Stimulated activated CD4-positive, alpha-beta T cell treated with anti-CD3 and anti-CD28 coated beads, Interleukin-2, amount 100 ng/mL, for 48 hours (primary cell): ENCODE results near the gene CHRNB1.

Source experiments
- DNase-seq, 2 donors: peaks; one replicate each; pipeline ENCODE4 v3.0.0-alpha.2; 2020

Gene CHRNB1, protein sequence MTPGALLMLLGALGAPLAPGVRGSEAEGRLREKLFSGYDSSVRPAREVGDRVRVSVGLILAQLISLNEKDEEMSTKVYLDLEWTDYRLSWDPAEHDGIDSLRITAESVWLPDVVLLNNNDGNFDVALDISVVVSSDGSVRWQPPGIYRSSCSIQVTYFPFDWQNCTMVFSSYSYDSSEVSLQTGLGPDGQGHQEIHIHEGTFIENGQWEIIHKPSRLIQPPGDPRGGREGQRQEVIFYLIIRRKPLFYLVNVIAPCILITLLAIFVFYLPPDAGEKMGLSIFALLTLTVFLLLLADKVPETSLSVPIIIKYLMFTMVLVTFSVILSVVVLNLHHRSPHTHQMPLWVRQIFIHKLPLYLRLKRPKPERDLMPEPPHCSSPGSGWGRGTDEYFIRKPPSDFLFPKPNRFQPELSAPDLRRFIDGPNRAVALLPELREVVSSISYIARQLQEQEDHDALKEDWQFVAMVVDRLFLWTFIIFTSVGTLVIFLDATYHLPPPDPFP

DNA sequence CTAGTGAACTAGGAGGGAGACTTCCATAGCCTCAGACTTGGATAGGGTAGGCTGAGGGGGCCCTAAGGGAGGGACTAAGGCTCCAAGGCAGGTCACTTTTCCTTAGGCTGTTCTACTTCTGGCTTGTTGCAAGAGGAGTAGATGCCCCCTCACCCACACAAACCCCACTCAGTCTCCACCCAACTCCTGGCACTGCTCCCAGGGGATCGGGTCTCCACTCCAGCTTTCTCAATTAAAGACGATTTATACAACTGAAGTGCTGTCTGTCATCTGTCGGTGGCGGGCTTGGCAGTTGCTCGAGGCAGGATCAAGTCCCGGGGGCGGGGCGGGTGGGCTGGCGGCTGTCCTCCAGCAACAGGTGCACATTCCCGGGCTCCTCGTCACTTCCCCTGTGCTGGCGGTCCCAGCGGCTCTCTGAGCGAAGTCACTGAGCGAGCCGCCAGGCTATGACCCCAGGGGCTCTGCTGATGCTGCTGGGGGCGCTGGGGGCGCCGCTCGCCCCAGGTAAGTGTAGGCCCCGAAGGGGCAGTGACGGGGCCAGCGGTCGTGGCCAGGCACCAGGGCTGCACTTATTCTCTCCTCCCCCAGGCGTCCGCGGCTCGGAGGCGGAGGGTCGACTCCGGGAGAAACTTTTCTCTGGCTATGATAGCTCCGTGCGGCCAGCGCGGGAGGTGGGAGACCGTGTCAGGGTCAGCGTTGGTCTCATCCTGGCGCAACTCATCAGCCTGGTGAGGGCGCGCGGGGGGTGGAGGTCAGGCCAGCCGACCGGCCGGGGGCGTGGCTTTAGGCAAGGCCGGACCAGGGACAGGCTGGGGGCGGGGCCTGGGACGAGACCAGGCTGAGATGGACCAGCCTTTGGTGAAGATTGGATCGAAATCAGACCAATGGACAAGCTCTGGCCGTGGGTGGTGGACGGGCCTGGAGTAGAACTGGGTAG, at the start of gene CHRNB1:
TSS of gene CHRNB1 (plus strand) at position 380 of the 937 bp plus-strand sequence. CDS start at position 447, 67 bp downstream.
- no peak for DNase-seq

DNA sequence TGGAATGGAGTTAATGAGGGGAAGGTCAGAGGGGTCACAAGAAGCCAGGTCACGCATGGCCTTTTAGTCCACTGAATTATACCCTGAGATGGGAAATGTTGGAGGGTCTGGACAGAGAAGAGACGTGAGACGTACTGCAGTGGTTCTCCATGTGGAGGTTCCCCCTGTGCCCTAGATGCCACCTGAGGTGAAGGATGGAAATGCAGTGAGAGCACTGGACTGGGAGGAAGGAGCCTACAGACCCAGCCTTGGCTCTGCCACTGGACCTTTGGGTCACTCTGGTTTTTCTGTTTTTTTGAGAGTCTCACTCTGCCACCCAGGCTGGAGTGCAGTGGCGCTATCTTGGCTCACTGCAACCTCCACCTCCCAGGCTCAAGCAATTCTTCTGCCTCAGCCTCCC, 48.7 kb upstream of the CHRNB1 start:
- no peak for DNase-seq

DNA sequence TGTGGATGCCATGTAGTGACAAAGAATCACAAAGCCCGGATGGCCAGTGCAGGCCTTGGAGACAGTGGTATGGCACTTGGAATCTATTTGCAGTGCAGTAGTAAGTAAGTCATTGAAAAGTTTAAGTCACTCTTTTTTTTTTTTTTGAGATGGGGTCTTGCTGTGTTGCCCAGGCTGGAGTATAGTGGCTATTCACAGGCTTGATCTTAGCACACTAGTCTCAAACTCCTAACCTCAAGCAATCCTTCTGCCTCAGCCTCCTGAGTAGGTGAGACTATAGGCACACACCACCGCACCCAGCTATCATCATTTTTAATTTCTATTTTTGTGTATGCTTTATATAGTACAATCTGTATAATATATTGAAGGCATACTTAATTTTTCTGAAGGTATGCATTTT, 46.2 kb upstream of the CHRNB1 start:
- DNase-seq, result no peak

DNA sequence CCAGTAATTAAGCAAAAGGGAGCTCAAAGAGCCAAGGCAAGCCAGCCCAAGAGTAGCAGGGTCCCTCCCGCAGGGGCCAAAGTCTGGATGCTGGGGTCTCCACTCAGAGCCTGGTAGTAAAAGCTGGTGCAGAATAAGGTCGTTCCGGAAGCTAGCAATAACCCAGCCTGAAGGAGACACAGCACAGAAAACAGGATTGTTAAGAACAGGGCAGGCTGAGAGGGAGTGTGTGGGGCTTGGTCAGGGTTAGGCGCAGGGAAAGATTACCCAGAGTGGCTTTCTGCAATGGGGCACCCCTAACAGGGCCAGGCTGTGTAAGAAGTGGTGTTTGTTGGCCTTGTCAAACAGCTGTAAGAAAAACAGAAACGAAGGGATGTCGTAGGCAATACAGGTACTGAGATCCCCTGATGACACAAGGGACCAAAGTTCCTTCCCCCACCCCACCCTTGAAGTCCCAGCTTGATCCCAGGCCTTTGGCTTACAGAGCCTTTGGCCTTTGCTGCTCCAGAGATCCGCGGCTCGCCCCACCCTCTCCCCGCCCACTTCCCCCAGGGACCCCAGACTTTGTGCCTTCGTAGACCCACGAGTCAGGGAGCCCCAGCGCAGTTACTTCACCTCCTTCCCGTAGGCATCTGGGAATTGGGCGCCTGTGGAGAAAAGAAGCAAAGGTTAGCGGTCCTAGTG, 41.7 kb upstream of the CHRNB1 start:
- no peak for DNase-seq

DNA sequence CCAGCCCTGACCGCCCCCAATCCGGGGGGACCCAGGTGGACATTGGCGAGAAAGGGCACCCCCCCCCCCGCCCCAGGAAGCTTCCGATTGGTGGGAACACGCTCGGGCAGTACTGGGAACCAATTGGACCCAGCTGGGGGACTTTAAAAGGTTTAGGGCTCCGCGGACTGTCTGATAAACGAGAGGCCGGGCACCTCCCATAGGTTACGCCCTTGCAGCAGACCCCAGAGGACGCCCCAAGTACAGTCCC, 41.2 kb upstream of the CHRNB1 start:
- DNase-seq, result no peak

DNA sequence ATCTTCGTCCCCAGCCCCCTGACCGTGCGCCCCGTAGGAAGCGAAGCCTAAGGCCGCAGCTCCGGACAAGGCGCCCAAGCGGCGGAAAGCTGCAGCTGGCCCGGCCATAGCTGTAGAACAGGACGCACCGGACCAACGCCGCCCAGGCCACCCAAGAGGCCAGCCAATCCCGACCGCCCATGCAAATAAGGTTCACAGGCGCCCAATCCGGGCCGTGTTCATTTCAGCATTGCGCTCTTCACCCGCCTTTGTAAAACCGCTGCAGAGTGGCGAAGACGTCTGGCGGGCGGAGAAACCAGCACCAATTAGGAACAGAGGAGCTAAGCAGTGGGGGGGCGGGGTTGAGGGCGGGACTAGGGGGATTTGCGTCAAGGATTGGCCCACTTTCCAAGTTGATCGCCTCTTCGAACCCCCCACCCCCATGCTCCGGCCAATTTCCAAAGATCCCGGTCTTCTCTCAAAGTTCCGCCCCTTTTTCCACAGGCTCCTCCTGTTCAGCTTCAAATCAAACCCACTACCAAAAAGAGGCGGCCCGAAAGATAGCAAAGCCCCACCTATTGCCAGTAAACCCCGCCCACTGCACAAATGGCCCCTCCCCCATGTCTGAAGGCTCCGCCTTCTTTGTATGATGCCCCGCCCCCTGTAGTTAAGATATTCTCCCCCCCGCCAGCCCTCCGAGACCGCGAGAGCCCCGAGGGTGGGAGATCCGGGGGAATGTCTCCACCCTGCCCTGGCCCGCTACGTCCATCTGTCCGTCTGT, 40.7 kb upstream of the CHRNB1 start, which contains the start of gene TMEM256:
TSS of gene TMEM256 (minus strand) at position 121 of the 760 bp plus-strand sequence. CDS start at position 108, 13 bp downstream.
- peak; percentile 89 to 90 for DNase-seq

DNA sequence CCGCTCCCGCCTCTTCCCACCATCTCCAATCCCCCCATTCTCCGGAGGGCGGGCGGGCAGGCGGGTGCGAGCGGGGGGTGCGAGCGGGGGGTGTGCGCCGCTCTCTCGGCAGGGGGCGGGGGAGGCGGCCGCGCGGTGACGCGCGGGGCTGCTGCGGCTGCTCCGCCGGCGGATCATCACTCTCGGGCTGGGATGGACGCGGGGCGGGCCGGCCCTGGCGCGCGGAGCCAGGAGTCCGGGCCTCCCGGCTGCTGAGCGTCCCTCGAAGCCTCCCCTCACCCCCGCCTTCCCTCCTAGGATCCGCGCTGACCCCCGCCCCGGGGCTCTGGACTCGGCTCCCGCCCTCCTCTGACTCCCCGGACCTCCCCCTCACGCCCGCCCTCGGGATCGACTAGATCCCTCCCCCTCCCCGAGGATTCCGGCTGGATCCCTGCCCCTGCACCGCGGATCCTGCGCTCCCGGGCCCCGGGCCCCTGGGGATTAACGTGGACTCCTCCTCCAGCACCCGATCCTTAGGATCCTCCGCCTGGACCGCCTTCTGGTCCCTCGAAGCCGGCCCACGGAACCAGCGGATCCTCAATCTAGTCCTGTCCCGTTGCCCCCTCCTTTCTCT, 40.0 kb upstream of the CHRNB1 start:
- DNase-seq, result no peak

DNA sequence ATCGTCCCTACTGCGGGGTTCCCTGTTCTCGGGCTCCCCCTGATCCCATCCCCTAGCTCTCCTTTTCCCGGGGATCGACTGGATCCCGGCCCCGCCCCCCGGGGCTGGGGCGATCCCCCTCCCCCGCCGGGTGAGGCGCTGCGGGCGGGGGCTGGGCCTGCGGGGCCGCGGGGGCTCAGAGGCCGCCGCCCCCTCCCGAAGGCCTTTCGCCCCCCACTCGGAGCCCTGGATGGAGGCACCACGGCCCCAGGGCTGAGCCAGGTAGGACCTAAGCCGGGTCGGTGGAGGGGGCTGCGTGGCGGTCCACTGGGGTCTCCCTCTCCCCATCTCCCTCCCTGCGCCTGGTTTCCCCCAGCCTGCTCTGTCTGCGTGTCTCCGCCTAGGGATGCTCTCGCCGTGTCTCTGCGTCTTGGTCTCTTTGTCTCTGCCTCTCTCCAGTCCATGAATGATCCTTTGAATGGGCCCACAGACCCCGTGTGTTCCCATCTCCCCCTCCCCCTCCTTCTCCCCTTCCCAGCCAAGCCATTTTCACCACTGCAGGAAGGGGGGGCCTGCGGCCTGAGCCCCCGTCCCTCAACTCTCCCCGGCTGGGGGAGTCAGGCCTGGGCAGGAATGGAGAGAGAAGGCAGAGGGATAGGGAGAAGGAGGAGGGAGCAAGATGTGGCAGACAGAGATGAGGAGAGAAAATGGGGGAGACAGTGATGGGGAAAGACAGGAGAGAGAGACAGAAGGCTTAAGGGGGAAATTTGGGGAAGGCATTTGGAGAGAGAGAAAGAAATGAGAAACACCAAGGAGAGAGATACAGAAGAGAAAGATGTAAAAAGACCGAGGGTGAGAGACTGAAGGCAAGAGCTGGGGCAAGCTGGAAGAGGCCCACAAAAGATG, 39.3 kb upstream of the CHRNB1 start:
- no peak for DNase-seq

DNA sequence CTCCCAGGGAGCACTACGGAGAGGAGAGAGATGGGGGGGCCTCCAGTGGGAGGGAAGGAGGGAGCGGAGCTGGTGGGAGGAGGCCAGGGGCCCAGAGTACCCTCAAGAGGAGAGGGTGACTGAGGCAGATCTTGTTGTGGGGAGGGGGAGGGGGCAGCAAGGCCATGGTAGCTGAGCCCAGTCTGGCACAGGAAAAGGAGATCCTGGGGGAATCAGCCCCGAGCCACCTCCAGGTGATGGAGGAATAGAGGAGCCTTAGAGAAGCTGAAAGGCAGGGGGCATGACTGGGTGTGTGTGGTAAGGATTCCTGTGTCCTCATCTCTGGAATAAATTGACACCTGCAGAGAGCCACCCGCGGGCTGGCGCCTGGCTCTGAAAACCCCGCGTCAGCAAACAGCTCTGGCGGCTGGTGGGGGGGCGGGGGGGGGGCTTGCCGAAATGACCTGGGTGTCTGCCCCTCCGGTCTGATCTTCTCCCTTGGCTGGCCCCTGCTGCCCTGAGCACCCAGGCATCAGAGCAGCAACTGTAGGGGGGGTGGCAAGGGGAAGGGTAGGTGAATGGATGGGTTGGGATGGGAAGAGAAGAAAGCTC, 38.5 kb upstream of the CHRNB1 start:
- no peak for DNase-seq

DNA sequence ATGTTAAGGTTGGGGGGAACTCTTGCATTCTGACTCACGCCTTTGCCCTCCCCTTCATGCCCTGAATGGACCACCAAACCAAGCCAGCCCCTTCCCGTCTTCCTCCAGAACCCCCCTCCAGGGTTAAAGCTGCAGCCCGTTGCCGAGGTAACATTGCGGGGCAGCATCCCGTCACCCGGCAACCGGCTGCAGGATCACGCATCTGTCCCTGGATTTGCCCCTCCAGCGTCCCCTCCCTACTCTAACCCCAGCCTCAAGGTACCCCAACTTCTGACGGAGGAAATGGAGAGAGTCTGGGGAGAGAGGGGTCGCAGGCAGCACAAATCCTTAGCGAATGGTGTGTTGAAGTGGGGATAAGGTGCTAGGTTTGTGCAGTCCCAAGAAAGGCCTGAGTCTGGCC, 37.8 kb upstream of the CHRNB1 start:
- no peak for DNase-seq

DNA sequence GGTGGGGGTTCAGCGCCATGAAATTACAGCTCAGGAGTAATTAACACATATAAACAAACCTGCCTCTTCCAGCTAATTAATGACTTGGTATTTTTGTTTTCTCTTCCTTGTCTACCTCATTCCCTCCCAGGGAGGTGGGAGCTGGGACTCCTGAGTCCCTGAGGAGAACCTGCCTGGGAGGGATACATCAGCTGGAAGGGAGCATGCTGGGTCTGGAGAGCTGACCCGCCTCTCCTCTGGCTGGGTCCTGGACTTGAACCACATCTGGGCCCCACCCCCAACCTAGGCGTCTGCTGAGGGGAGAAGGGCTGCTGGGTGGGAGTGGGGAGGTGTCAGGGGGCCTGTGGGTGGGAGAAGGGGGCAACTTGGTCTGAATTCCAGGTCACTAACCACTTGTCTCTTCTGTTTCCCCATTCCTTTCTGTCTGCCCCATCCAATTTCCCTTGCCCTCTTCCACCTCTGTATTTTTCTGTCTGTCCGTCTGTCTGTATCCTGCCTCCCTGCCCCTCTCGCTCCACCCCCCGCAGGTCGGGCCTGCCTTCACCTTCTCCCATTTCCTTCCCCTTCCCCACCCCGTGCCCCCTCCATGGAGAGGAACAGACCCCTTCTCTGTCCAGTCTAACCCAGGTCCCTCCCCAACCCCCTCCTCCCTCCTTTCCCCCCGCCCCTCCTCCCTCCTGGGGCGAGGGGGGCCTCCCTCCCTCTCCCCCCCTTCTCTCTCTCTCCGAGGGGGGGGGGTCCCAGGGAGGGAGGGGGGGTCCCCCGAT, 37.2 kb upstream of the CHRNB1 start, which contains the start of gene NLGN2:
TSS of gene NLGN2 (plus strand) at position 361 of the 767 bp plus-strand sequence. CDS start 411 bp downstream, outside the sequence.
- no peak for DNase-seq

DNA sequence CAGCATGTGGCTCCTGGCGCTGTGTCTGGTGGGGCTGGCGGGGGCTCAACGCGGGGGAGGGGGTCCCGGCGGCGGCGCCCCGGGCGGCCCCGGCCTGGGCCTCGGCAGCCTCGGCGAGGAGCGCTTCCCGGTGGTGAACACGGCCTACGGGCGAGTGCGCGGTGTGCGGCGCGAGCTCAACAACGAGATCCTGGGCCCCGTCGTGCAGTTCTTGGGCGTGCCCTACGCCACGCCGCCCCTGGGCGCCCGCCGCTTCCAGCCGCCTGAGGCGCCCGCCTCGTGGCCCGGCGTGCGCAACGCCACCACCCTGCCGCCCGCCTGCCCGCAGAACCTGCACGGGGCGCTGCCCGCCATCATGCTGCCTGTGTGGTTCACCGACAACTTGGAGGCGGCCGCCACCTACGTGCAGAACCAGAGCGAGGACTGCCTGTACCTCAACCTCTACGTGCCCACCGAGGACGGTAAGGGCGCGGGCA, 36.6 kb upstream of the CHRNB1 start:
- no peak for DNase-seq

DNA sequence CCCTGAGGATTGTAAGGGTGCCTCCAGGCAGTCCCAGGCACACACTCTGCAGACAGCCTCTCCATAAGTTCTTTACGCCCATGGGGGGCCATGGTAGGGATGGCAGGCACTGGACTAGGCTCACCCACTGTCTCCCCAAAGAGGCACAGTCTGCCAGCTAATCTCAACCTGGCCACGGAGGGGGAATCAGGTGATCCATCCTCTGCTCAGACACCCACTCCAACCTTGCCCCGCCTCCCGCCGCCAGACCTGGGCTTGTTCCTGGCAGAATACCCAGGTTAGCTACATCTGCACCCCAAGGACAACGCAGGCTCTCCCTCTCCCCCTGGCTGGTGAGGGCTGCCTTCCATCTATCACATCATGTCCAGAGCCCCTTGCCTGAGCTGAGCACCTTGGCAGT, 36.0 kb upstream of the CHRNB1 start:
- DNase-seq, result no peak

DNA sequence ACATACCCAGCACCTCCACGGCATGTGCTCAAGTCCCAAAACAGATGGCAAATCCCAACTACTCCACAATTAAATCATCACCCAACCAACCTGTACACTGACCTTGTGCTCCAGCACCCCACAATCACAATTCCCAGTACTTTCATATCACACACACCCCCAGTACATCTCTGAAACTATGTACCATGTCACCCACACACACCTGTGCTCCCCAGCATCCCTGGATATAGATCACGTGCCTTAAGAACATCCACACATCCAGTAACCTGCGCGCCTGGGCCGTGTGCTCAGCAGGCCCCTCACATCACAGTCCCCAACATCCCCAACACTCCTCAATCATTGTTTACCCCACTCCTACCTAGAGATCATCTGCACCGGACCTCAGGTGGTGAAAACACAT, 35.1 kb upstream of the CHRNB1 start:
- no peak for DNase-seq

DNA sequence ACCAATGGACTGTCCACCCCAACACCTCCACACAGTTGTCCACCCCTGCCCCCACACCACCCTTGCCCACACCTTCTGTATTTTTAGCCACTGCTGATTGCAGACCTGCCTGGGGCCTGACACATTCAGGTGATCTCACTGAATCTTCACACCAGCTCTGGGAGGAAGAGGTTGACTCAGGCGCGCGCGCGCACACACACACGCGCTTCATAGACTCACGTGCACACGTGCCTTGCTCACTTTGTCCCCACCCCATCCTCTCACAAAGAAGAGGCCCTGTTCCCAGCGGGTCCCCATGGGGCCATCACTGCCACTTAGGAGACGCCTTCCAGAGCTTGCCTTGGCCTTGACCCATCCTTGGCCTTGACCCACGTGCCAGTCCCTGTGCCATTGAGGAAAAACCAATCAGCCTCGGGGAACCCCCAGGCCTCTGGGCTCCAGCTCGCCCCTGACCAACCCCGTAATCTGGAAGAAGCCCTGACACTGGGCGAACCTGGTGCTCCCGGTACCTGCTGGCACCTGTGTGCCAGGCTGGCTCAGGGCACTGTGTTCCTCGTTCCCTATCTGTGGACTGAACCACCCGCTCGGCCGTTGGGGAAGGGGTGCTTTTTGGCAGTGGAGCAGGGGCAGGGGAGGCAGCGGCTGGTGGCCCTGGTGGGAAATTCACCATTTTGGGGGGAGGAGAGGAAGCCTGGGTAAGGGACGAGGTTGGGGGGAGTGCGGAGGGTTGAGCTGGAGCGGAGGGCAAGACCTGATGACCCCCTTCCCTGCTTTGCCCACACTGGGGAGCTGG, 34.0 kb upstream of the CHRNB1 start:
- DNase-seq, result no peak

DNA sequence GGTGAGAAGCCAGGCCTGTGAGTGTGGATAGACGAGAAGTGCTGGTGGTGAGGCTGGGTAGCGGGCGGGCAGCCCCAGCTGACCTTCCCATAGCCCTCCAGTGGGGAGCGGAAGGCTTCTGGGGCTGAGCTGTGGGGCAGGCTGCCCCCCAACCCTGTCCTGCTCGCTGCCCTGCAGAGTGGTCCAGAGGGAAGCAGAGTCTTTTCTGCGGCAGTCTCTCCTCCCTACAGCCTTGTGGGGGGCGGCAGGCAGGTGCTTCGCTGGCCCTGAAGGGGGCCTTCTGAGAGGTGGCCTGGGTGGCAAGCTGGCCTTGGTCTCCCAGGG, 33.5 kb upstream of the CHRNB1 start:
- no peak for DNase-seq

DNA sequence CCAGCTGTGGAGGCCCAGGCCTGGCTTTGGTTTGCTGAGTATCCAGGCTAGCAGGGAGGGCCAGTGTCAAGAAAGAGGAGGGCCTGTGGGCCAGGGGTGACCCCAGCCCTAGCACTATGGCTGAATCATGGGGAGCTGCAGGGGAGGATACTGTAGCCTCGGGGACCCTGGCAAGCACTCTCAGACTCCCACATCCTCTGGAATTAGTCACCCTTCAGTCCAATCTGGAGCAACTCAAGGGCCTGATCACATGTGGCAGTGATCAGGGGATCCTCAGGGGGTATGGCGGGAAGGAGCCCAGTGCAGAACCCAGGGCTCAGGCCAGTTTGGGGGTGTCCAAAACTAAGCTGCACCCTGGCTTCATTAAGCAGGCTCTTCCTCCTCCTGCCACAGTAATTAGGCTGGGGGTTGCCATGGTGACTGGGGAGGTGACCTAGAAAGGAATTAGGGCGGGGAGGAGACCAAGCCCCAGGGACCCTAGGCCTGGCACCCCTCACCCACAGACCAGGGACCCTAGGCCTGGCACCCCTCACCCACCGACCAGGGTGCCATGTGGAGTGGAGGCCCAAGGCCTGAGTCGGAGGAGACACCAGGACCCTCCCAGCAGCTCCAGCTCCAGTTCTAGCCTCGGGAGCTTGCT, 31.4 kb upstream of the CHRNB1 start:
- no peak for DNase-seq

DNA sequence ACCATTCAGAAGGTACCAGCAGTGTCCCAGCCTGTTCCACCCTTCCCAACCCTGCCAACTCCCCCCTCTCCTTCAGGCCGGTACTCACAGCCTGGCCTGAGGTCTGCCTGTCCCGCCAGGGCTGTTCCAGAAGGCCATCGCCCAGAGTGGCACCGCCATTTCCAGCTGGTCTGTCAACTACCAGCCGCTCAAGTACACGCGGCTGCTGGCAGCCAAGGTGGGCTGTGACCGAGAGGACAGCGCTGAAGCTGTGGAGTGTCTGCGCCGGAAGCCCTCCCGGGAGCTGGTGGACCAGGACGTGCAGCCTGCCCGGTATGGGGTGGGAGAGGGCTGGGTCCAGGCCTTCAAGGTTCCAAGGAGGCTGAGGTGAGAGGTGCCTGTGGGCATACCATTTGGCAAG, 30.0 kb upstream of the CHRNB1 start:
- DNase-seq, result no peak
